Endothelial cell of umbilical vein (primary cell): ENCODE results near the gene KIDINS220. TPM values are rescaled to one million over a fixed set of nuclear protein-coding genes. Genes with fewer than 3 reads are reported as not detected.

Source experiments
- BruUV-seq: library from RNA; stranded (reverse); fragments of 400-500 nt; replicated peaks from 2 replicates; lab custom pipeline; 2021; lab: Mats Ljungman, UMichigan
- CTCF ChIA-PET: fragments of 300-600, 350-600 bp; sonication (Branson Sonifier 250); formaldehyde crosslinking; loops from one replicate; lab custom pipeline; 2021; ENCODE audit warnings: antibody characterized with exemption, inconsistent platforms; lab: Charles Lee
- POLR2A ChIA-PET: fragments of 300-600, 350-600 bp; sonication (Branson Sonifier 250); formaldehyde crosslinking; loops from one replicate; lab custom pipeline; 2021; ENCODE audit warnings: antibody characterized with exemption, inconsistent platforms; lab: Charles Lee
- DNase-seq: peaks from one replicate; pipeline ENCODE4 v3.0.0-alpha.2; 2011; ENCODE audit warnings: low read depth, low spot score
- FAIRE-seq: peaks from 2 replicates; lab custom pipeline; 2011; peaks lifted over from hg19 to GRCh38; lab: Jason Lieb, UNC
- H2AFZ ChIP-seq: 2 replicates; pipeline ENCODE4 v1.6.0; 2012; ENCODE audit warnings: low read depth, low read length, control low read depth, inconsistent platforms
- H3K27ac ChIP-seq: 2 replicates; pipeline ENCODE4 v1.5.1; 2011; ENCODE audit warnings: low read depth, mild to moderate bottlenecking, control low read depth, low read length, moderate library complexity; ENCODE audit not compliant: insufficient read depth
- H3K27me3 ChIP-seq, 2 experiments: 2 replicates each; pipeline versions ENCODE4 v1.6.0 to v1.6.1; 2011; ENCODE audit warnings: low read length in 2 of 2, mixed read lengths in 1 of 2; ENCODE audit not compliant: control insufficient read depth in 2 of 2, insufficient read depth in 2 of 2
- H3K36me3 ChIP-seq, 2 experiments: 2 replicates in 1 of 2; 3 replicates in 1 of 2; pipeline ENCODE4 v1.5.1; 2011; ENCODE audit warnings: low read length in 2 of 2, mild to moderate bottlenecking in 1 of 2, moderate library complexity in 1 of 2; ENCODE audit not compliant: control insufficient read depth in 2 of 2, insufficient read depth in 2 of 2; ENCODE audit errors: extremely low read depth in 1 of 2
- H3K4me1 ChIP-seq: 3 replicates; pipeline ENCODE4 v1.5.1; 2011; ENCODE audit warnings: mild to moderate bottlenecking, low read length; ENCODE audit not compliant: control insufficient read depth, insufficient read depth; ENCODE audit errors: extremely low read depth
- H3K4me2 ChIP-seq: 2 replicates; pipeline ENCODE4 v1.6.1; 2011; ENCODE audit warnings: low read length, control low read depth, mixed read lengths; ENCODE audit not compliant: insufficient read depth
- H3K4me3 ChIP-seq, 3 experiments: fragments of 200-600 bp in 1 of 3; sonication (generic), shearing (Covaris generic) in 1 of 3; replicated peaks in 1 of 3; 2 replicates each; pipeline ENCODE4 v1.5.1; 2011 to 2016; ENCODE audit warnings: control low read depth in 3 of 3, low read length in 3 of 3, mild to moderate bottlenecking in 2 of 3, inconsistent platforms in 1 of 3, low read depth in 1 of 3, moderate library complexity in 1 of 3; ENCODE audit not compliant: insufficient read depth in 1 of 3
- H3K79me2 ChIP-seq: 2 replicates; pipeline ENCODE4 v1.6.0; 2012; ENCODE audit warnings: low read length, inconsistent platforms; ENCODE audit not compliant: control insufficient read depth, insufficient read depth
- H3K9ac ChIP-seq: replicated peaks from 2 replicates; pipeline ENCODE3; 2011; ENCODE audit warnings: low read length, control low read depth; ENCODE audit not compliant: insufficient read depth; ENCODE audit errors: extremely low read depth
- H3K9me1 ChIP-seq: replicated peaks from 3 replicates; pipeline ENCODE4 v1.6.0; 2011; ENCODE audit warnings: mild to moderate bottlenecking, low read length; ENCODE audit not compliant: control insufficient read depth, insufficient read depth; ENCODE audit errors: extremely low read depth
- H3K9me3 ChIP-seq: replicated peaks from 2 replicates; pipeline ENCODE4 v1.5.1; 2012; ENCODE audit warnings: low read length, inconsistent platforms; ENCODE audit not compliant: control insufficient read depth, insufficient read depth
- H4K20me1 ChIP-seq: replicated peaks from 2 replicates; pipeline ENCODE3; 2011; ENCODE audit warnings: mild to moderate bottlenecking, low read length; ENCODE audit not compliant: control insufficient read depth, insufficient read depth; ENCODE audit errors: extremely low read depth
- CTCF ChIP-seq, 2 donors: IDR thresholded peaks; 1 replicate in 1 of 2; 2 replicates in 1 of 2; pipeline ENCODE4 v1.5.1; 2011; ENCODE audit warnings: low read length in 2 of 2, mild to moderate bottlenecking in 2 of 2, moderate library complexity in 2 of 2, control low read depth in 1 of 2, inconsistent platforms in 1 of 2, low read depth in 1 of 2; ENCODE audit not compliant: insufficient read depth in 1 of 2; ENCODE audit errors: extremely low read depth in 1 of 2
- EZH2 ChIP-seq: IDR thresholded peaks from 2 replicates; pipeline ENCODE4 v1.6.1; 2012; ENCODE audit warnings: borderline replicate concordance, low read depth, mild to moderate bottlenecking, moderate library complexity, low read length, inconsistent platforms; ENCODE audit not compliant: severe bottlenecking
- FOS ChIP-seq: IDR thresholded peaks from 2 replicates; pipeline ENCODE4 v1.6.1; 2011; ENCODE audit warnings: mild to moderate bottlenecking, low read length, moderate library complexity, borderline replicate concordance; ENCODE audit not compliant: insufficient read depth
- GATA2 ChIP-seq: IDR thresholded peaks from 2 replicates; pipeline ENCODE4 v1.7.0; 2011; ENCODE audit warnings: low read depth, mild to moderate bottlenecking, moderate library complexity, mixed read lengths, low read length; ENCODE audit not compliant: insufficient read length, insufficient read depth
- JUN ChIP-seq: IDR thresholded peaks from 2 replicates; pipeline ENCODE4 v1.6.1; 2011; ENCODE audit warnings: borderline replicate concordance, low read depth; ENCODE audit not compliant: insufficient read length, insufficient read depth
- MAX ChIP-seq: IDR thresholded peaks from 2 replicates; pipeline ENCODE4 v1.6.1; 2011; ENCODE audit not compliant: insufficient read depth, insufficient read length
- MYC ChIP-seq: IDR thresholded peaks from one replicate; pipeline ENCODE4 v1.6.1; 2011; ENCODE audit warnings: mild to moderate bottlenecking, low read depth, low read length
- POLR2A ChIP-seq: IDR thresholded peaks from 2 replicates; pipeline ENCODE4 v1.6.1; 2012; ENCODE audit warnings: low read depth, mild to moderate bottlenecking, control low read depth, low read length
- POLR2AphosphoS5 ChIP-seq: IDR thresholded peaks from 2 replicates; pipeline ENCODE4 v1.6.1; 2012; ENCODE audit warnings: low read depth, mild to moderate bottlenecking, control low read depth, low read length, moderate library complexity; ENCODE audit not compliant: insufficient read depth
- dilution Hi-C: fragments of 300-500 bp; cut with MboI; formaldehyde crosslinking; loops from one replicate; pipeline ENCODE4 v1.15.0; 2019; ENCODE audit warnings: low sequenced_read_pairs; ENCODE audit not compliant: extremely low pct_ligation_motif_present
- intact Hi-C: fragments of 100-400 bp; cut with micrococcal nuclease; formaldehyde crosslinking; loops from one replicate; pipeline ENCODE4 v1.10.0; 2022
- polyA plus RNA-seq, 4 experiments: library from polyadenylated mRNA; depleted of rRNA in 3 of 4; stranded (reverse) in 3 of 4; unstranded in 1 of 4; fragments of >200 nt; gene quantifications; 2 replicates each; pipeline versions ENCODE4 v1.2.1 to v1.2.3, GENCODE V29; 2011 to 2012; ENCODE audit warnings: missing spikeins in 1 of 4
- total RNA-seq: library from RNA; stranded (reverse); gene quantifications from 2 replicates; pipeline ENCODE4 v1.2.3, GENCODE V29; 2021

Gene KIDINS220
- total and polyA plus RNA-seq, 2 donors (not counting 3 experiments of a cell fraction or from before 2014, with no cell fraction given) = 33.9 to 41.3 TPM

GRCh38 chr2:8851811-8852560 lies 14.6 kb upstream of the KIDINS220 start:
- Histone ChIP-seq H3K36me3 (no peaks in the 10 kb centered on the region), H3K27me3 (no peaks in the 10 kb centered on the region), H3K4me3 (no peak overlapping the region), H2AFZ (no peak overlapping the region), H4K20me1 (no peaks in the 10 kb centered on the region), H3K27ac (no peak overlapping the region), H3K4me1 (no peaks in the 10 kb centered on the region), H3K9ac (no peak overlapping the region), H3K79me2 (no peaks in the 10 kb centered on the region), H3K9me3 (no peaks in the 10 kb centered on the region), H3K4me2 (no peak overlapping the region), H3K9me1 (no peaks in the 10 kb centered on the region)
- intact Hi-C loops = no loop called here
- no TSS peak for BruUV-seq
- DNase-seq (no peak), FAIRE-seq (no peak)
- dilution Hi-C loops = no loop called here
- no peak for TF ChIP-seq POLR2A
- no peak for TF ChIP-seq MYC
- no peak for TF ChIP-seq JUN
- no peak for TF ChIP-seq POLR2AphosphoS5
- no peak for TF ChIP-seq GATA2
- TF ChIP-seq EZH2 = no peak
- TF ChIP-seq FOS = no peak
- no peak for TF ChIP-seq CTCF (IDR thresholded peaks at IDR 0.05; ENCODE audit: extremely low read depth in 1 of 2, insufficient read depth in 1 of 2, low read depth in 1 of 2, low read length in 2 of 2)
- TF ChIP-seq MAX = no peak
- CTCF ChIA-PET = no interaction called here
- POLR2A ChIA-PET = no interaction called here
